ENCODE measurements around the gene CSF3.

- TF ChIP-seq EZH2phosphoT487 (IDR thresholded peaks at IDR 0.05; ENCODE audit: insufficient read depth, low read depth), result no peak
- no peak for TF ChIP-seq EZH2 (IDR thresholded peaks at IDR 0.05; ENCODE audit: insufficient read depth, poor library complexity, severe bottlenecking)
Observed at GRCh38 chr17:39979893-39980350, 35.3 kb upstream of the CSF3 start.
